GM20431 (cell line): ENCODE data around the gene CDK4.
"Not testable (repeated sequence)": the region's sequence is repeated elsewhere in the genome, so short reads cannot be mapped to it uniquely, and the experiment has no call there.

Experiments used
- in situ Hi-C: fragments of 300-500 bp; cut with MseI, MboI; formaldehyde crosslinking; loops from one replicate; pipeline ENCODE4 v1.15.0; 2020; ENCODE audit warnings: low sequenced_read_pairs; ENCODE audit not compliant: unreplicated experiment

Gene CDK4

DNA sequence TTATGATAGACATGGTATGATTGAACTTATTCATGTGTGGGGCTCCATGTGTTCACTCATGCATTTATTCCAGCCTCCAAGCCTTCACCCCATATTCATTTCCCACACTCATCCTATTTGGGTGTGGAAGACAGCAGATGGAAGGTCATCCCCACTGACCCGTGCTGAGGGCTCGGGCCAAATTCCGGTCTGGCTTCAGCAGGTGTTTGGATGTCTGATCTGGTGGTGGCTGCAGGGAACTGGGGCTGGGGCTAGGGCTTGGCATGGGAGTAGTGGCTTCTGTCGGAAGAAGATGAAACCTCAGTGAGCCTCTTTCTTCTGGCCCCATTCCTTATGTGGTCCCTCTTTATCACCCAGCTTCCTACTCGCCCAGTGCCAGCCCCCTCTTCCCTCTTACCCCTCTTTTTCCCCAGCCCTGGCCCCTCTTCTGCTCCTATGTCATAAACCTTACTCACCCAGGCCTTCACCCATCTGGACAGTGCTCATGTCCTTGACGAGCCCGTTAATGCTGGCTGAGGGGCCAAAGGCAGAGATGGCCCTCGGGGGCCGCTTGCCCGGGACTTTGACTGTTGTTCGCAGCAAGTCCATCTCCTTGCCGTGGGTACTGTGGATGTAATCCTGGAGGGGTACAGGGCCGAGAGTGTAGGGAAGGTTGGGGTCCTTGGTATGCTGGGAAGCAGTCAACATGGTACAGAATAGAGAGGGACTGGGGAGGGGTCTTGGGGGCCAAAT is 21.6 kb downstream of the CDK4 start:
- in situ Hi-C loops, result no loop called here

GRCh38 chr12:57729321-57729844 is 22.7 kb downstream of the CDK4 start:
- in situ Hi-C loops, result no loop called here

DNA sequence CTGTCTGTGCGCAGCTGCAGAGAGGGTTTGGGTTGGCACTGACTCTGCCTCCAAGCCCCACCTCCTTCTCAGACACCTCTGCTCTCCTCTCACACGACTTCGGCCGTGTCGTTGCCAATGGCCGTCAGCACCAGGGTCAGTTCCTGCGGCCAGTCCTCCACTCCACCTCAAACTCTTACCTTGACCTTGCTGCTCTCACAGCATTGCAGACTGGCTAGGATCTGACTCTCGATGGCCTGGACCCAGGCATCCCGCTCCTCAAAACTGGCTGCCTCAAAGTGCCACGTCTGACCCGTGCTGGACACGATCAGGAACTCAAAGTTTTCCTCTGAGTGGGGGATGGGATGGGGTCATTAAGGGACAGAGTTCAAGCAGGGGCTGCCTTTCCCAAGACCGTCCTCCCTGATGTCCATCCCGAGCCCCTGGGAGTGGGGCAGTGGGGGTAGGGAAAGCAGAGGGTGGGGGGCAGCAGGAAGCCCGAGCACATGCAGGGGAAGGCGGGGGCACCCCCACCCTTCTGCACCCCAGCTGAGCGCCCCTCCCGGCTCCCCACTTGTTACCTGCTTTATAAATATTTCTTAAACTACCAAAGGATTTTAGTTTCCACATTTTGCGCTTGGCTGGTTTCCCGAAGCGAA is 24.2 kb downstream of the CDK4 start:
- in situ Hi-C loops, result no loop called here

DNA sequence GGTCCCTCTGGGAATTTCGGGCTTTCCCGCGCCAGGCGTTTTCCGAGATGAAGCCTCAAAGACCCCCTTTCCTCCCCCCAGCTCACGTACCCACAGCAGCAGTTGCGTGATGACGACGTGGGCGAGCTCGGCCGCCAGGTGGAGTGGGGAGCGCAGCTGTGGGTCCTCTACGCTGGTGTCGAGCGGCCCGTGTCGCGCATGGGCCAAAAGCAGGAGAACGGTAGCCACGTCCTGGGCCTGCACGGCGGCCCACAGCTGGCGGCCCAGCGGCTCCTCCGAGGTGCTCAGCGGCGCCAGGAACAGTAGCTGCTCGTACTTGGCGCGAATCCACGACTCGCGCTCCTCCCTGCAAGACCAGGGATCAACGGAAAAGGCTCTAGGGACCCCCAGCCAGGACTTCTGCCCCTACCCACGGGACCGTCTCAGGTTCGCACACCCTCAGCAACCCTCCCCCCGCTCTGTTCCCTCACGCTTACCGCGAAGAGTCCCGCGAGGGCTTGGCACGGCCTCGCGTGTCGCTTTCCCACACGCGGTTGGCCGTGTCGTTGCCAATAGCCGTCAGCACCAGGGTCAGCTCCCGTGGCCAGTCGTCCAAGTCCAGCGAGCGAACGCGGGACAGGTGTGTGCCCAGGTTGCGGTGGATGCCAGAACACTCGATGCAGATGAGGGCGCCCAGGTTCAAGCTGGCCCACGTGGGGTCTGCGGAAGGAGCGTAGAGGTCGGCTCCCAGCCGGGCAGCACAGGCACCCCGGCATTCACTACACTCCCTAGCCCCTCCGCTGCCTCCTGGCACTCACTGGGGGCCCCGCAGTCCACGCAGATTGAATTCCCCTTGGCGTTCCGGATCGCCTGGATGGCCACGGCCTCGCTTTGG is 25.0 kb downstream of the CDK4 start:
- in situ Hi-C loops, result no loop called here

DNA sequence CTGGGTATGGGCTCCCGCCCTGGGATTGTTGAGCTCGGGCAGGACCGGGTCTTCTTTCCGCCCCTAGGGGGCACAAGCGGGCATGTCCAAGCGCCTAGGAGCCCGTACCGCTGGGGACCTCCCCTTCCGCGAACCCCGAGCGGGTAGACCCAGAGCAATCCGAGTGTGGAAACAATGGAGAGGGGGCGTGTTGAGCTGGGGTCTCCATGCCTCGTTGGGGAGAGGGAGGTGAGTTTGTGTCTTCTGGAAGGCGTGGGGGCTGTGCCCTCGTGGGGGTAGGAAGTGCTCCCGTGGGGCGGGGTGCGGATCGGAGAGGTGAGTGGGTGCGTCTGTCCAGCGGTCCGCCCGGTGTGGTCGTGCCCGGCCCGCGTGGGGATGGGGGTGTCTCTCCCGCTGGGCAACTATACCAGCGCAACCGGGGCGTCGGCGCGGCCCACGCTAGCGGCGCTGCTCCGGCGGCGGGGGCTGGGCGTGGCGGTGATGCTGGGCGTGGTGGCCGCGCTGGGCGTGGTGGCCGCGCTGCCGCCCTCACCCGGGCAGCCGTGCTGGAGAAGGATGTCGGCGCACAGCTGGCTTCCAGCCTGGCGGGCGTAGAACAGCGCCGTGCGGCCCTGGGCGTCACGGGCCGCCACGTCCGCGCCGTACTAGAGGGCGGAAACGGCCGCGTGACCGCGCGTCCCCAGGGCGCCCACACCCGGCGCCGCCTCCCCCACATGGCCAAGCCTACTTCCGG is 25.8 kb downstream of the CDK4 start:
- in situ Hi-C loops, result no loop called here

- in situ Hi-C loops, result no loop called here
Measured at GRCh38 chr12:57725851-57726150, 26.3 kb downstream of the CDK4 start.

DNA sequence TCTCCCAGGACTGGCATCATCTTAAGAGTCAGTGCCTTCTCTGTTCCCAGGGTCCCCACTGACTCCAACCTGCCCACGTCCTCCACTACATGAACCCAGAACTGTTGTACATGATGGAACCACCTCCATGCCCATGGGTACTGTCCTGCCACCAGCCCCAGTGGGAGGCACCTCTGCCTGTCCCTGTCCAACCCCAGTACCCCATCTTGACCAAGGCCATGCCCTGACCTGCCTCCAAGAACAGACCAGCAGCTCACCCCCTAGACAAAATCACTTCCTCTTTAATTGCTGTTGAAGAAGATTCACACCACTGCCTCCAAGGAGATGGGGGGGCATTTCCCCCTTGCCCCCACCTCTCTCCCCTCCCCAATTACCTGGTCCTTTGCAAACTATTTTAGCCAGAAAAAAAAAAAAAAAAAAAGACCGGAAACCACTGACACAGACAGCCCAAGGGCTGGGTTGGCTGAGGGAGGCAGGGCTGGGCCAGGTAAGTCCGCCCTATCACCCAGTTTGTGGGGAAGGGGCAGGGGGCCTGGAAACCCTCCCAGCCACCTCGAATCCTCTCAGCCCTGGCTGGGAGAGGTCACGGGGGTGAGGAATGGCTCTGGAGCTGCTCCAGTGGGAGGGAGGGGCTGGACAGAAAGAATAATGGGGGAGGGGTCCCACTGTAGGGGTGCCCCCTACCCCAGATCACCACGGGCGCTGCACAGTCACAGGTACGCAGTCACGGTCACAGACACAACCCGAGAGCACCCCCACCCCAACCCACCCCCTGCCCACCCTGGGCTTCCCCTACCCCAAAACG is 27.0 kb downstream of the CDK4 start:
- in situ Hi-C loops, result no loop called here

DNA sequence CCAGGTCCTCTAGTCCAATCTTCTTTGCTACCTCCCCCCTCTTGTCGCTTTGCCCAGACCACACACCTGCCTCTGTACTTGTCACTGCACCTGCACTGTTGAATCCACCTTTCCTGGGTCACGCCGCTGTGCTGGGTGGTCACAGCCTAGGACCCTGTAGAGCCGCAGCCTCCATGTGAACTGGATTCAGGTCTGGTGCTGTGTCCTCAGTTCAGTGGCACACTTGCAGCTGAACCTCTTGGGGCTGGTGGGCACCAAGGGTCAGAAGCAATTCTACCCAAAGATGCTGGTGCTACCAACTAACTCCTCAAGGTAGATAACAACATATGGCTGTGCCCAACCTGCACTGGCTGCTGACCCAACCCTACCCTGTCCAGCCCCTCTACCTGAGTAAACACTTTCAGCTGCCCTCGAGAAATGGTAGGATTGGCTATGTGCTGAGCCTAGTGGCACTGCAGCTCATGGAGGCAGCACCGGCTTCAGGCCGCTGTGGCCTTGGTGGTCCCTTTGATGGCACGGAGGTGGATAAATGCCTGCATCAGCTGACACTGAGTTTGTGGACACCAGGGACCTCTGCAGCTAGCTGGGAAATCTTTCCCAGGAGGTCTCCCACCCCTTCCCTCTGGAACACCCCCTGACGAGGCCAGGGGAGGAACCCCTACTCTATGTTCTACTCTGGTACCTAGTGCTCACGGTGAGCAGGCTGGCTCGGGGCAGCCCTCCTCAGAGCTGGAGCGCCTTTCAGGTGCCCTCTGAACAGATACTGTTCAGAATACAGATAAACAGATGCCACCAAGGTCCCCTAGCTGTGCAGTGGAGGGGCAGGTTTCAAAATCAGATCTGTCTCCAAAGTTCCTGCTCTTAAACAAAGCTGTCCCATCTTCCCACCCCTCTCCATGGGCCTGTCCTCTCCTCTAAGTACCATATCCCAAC is 27.8 kb downstream of the CDK4 start:
- in situ Hi-C loops, result no loop called here

GRCh38 chr12:57723630-57723962 is 28.5 kb downstream of the CDK4 start:
- in situ Hi-C loops, result no loop called here

GRCh38 chr12:57722716-57723629 is 29.1 kb downstream of the CDK4 start:
- in situ Hi-C loops, result no loop called here

DNA sequence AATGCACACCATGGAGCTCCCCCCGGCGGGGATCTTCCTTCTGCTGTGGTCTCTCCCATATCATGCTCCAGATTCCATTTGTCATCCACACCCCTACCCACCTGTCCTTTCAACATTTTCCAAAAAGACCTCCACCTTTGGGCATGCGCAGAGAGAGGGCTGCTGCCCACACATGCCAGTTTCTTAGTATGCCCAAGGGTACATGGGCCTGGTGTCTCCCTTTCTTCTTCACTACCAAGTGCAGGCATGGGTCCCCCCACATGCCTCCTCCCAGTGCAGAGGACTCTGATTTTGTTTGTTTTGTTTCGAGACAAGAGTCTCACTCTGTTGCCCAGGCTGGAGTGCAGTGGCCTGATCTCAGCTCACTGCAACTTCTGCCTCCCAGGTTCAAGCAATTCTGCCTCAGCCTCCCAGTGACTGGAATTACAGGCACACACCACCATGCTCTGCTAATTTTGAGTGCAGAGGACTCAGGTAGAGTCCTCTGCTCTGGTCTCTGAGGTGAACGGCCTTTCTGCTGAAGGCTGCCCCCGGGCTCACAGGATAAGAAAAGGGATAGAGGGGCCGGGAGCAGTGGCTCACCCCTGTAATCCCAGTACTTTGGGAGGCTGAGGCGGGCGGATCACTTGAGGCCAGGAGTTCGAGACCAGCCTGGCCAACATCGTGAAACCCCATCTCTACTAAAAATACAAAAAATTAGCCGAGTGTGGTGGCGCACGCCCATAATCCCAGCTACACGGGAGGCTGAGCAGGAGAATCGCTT is 30.1 kb downstream of the CDK4 start:
- in situ Hi-C loops, result not testable (repeated sequence)

DNA sequence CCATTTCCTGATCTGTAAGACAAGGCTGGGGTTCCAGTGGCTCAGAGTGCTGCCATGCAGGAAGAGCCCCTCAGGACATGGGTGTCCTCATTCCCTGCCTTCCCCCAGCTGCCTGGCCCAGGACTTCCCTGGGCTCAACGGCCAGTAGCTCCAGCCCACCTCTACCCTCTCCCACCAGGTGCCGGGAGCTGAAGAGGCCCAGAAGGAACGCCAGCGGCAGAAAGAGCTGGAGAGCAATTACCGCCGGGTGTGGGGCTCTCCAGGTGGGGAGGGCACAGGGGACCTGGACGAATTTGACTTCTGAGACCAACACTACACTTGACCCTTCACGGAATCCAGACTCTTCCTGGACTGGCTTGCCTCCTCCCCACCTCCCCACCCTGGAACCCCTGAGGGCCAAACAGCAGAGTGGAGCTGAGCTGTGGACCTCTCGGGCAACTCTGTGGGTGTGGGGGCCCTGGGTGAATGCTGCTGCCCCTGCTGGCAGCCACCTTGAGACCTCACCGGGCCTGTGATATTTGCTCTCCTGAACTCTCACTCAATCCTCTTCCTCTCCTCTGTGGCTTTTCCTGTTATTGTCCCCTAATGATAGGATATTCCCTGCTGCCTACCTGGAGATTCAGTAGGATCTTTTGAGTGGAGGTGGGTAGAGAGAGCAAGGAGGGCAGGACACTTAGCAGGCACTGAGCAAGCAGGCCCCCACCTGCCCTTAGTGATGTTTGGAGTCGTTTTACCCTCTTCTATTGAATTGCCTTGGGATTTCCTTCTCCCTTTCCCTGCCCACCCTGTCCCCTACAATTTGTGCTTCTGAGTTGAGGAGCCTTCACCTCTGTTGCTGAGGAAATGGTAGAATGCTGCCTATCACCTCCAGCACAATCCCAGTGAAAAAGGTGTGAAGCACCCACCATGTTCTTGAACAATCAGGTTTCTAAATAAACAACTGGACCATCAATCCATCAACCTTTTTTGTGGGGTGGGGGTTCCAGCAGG is 31.2 kb downstream of the CDK4 start:
- in situ Hi-C loops, result no loop called here

DNA sequence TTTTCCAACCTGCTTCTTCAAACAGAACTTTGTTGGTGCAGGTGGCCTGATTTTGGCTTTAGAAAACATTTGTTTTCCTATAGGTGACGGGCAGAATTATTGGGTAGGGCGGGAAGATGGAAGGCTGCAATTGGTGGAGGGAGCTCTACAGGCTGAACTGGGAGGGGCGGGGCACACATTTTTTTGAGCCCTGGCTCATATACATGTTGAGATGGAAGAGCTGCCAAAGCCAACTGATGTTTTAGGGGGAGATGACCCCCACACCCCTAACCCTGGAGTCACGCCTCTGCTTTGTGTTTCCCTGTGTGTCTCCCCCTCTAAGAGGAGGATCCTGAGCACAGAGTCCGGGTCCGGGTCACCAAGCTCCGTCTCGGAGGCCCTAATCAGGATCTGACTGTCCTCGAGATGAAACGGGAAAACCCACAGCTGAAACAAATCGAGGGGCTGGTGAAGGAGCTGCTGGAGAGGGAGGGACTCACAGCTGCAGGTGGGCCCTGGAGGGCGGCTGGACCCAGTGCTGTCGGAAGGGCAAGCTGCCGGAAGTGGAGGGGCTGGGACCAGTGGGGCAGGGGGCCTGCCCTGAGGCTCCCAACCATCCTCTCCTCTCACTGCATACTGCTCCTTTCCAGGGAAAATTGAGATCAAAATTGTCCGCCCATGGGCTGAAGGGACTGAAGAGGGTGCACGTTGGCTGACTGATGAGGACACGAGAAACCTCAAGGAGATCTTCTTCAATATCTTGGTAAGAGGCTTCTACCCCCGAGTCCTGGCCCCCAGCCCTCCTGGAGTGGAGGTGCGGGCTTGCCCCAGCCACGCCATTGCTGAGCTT is 32.1 kb downstream of the CDK4 start:
- in situ Hi-C loops, result no loop called here

- in situ Hi-C loops, result no loop called here
Measured at GRCh38 chr12:57718641-57719528, 33.2 kb downstream of the CDK4 start.
